B cell (primary cell): ENCODE measurements around the gene SMURF1. TPM values are rescaled to one million over a fixed set of nuclear protein-coding genes. Genes with fewer than 3 reads are reported as not detected.

Source experiments
- ATAC-seq: fragments of 200-7000 bp; cut with Tn5 transposase; one replicate; pipeline ENCODE4 v1.10.0; 2021; ENCODE audit warnings: low read depth, mild to moderate bottlenecking, moderate number of reproducible peaks, moderate library complexity
- CTCF ChIA-PET: fragments of 350-600 bp; sonication (Branson Sonifier 250); formaldehyde crosslinking; loops from one replicate; lab custom pipeline; 2021; ENCODE audit warnings: antibody characterized with exemption, inconsistent platforms; lab: Charles Lee
- POLR2A ChIA-PET: fragments of 350-600 bp; sonication (Branson Sonifier 250); formaldehyde crosslinking; loops from one replicate; lab custom pipeline; 2021; ENCODE audit warnings: antibody characterized with exemption; lab: Charles Lee
- DNase-seq: peaks from one replicate; pipeline ENCODE4 v3.0.0; 2013
- H2AFZ ChIP-seq: 2 replicates; pipeline ENCODE4 v1.6.1; 2012; ENCODE audit warnings: mild to moderate bottlenecking, low read depth, low read length; ENCODE audit not compliant: insufficient read depth, poor library complexity, severe bottlenecking
- H3K27ac ChIP-seq, 2 donors: 1 replicate in 1 of 2; 2 replicates in 1 of 2; pipeline ENCODE4 v1.5.1; 2012 to 2013; ENCODE audit warnings: low read length in 2 of 2, mild to moderate bottlenecking in 2 of 2, moderate library complexity in 1 of 2
- H3K27me3 ChIP-seq, 4 experiments: fragments of 200-600 bp in 1 of 4; sonication (generic) in 1 of 4; replicated peaks in 1 of 4; 1 replicate in 2 of 4; 2 replicates in 2 of 4; pipeline versions ENCODE4 v1.6.1 to v1.7.0; 2013 to 2016; ENCODE audit warnings: low read length in 3 of 4, mild to moderate bottlenecking in 2 of 4, mixed read lengths in 1 of 4, moderate library complexity in 1 of 4; ENCODE audit not compliant: insufficient read depth in 4 of 4, control insufficient read depth in 3 of 4; ENCODE audit errors: control extremely low read depth in 1 of 4
- H3K36me3 ChIP-seq, 2 experiments: replicated peaks in 1 of 2; 1 replicate in 1 of 2; 2 replicates in 1 of 2; pipeline versions ENCODE4 v1.6.1 to v1.7.1; 2013; ENCODE audit warnings: low read length in 1 of 2; ENCODE audit not compliant: insufficient read depth in 2 of 2, control insufficient read depth in 1 of 2; ENCODE audit errors: control extremely low read depth in 1 of 2, extremely low read depth in 1 of 2
- H3K4me1 ChIP-seq, 2 donors: fragments of 200-600 bp in 1 of 2; sonication (generic) in 1 of 2; 1 replicate in 1 of 2; 2 replicates in 1 of 2; pipeline versions ENCODE4 v1.5.1 to v1.6.1; 2013 to 2017; ENCODE audit warnings: low read length in 2 of 2; ENCODE audit not compliant: control insufficient read depth in 2 of 2, insufficient read depth in 2 of 2
- H3K4me2 ChIP-seq: replicated peaks from 2 replicates; pipeline ENCODE3; 2012; ENCODE audit warnings: mild to moderate bottlenecking, low read depth, low read length; ENCODE audit not compliant: poor library complexity, severe bottlenecking
- H3K4me3 ChIP-seq, 5 experiments: fragments of 200-600 bp in 1 of 5; sonication (generic) in 1 of 5; 1 replicate in 3 of 5; 2 replicates in 2 of 5; pipeline versions ENCODE4 v1.5.1 to v1.7.0; 2011 to 2016; ENCODE audit warnings: low read length in 4 of 5, mild to moderate bottlenecking in 4 of 5, low read depth in 2 of 5, control low read depth in 1 of 5, moderate library complexity in 1 of 5; ENCODE audit not compliant: insufficient read depth in 1 of 5; ENCODE audit errors: control extremely low read depth in 1 of 5, extremely low read depth in 1 of 5
- H3K79me2 ChIP-seq: fragments of 200-600 bp; sonication (generic); one replicate; pipeline ENCODE4 v1.6.0; 2016; ENCODE audit warnings: low read length; ENCODE audit not compliant: control insufficient read depth, insufficient read depth
- H3K9ac ChIP-seq: fragments of 200-600 bp; sonication (generic); 2 replicates; pipeline ENCODE4 v1.6.1; 2017; ENCODE audit warnings: mild to moderate bottlenecking, low read length, moderate library complexity
- H3K9me3 ChIP-seq, 3 donors: one replicate each; pipeline versions ENCODE4 v1.6.1 to v1.7.1; 2013; ENCODE audit warnings: low read length in 2 of 3; ENCODE audit not compliant: control insufficient read depth in 2 of 3, insufficient read depth in 1 of 3; ENCODE audit errors: control extremely low read depth in 1 of 3
- H4K20me1 ChIP-seq: 2 replicates; pipeline ENCODE4 v1.6.0; 2012; ENCODE audit warnings: mild to moderate bottlenecking, low read length; ENCODE audit not compliant: insufficient read depth, control insufficient read depth, poor library complexity, severe bottlenecking
- H3K27ac Mint-ChIP-seq: one replicate; pipeline ENCODE4 v1.8.0; 2021; ENCODE audit warnings: mixed read lengths
- H3K27me3 Mint-ChIP-seq: one replicate; pipeline ENCODE4 v1.8.0; 2021; ENCODE audit warnings: mixed read lengths
- H3K4me1 Mint-ChIP-seq: one replicate; pipeline ENCODE4 v1.8.0; 2021; ENCODE audit warnings: mixed read lengths
- H3K4me3 Mint-ChIP-seq: one replicate; pipeline ENCODE4 v1.8.0; 2021; ENCODE audit warnings: mixed read lengths
- H3K9me3 Mint-ChIP-seq: one replicate; pipeline ENCODE4 v1.8.0; 2022; ENCODE audit warnings: mixed read lengths; ENCODE audit not compliant: insufficient read depth
- EZH2 ChIP-seq: IDR thresholded peaks from 2 replicates; pipeline ENCODE4 v1.6.1; 2012; ENCODE audit warnings: borderline replicate concordance, low read depth, mild to moderate bottlenecking, moderate library complexity, low read length; ENCODE audit not compliant: insufficient read depth, poor library complexity, severe bottlenecking
- WGBS: methylation state at CpG from one replicate; pipeline ENCODE4 v1.1.5; 2013; ENCODE audit warnings: missing lambda C conversion rate; ENCODE audit not compliant: insufficient coverage; 5-methylcytosine and 5-hydroxymethylcytosine counted together
- intact Hi-C: fragments of 100-400 bp; cut with micrococcal nuclease; formaldehyde crosslinking; loops from one replicate; pipeline ENCODE4 v1.10.0; 2022
- polyA plus RNA-seq: library from polyadenylated mRNA; depleted of rRNA; stranded (reverse); fragments of >200 nt; gene quantifications from 2 replicates; pipeline ENCODE4 v1.2.3, GENCODE V29; 2012
- total RNA-seq, 2 donors: library from RNA; stranded (reverse); fragments of 120-200 nt in 1 of 2; gene quantifications; 1 replicate in 1 of 2; 2 replicates in 1 of 2; pipeline versions ENCODE4 v1.2.3 to v1.2.4, GENCODE V29; 2013 to 2022
- TF ChIP-seq, protein P1 (sequence below): fragments of 200-600 bp; IDR thresholded peaks from one replicate; pipeline ENCODE4 v1.8.0; 2022; ENCODE audit warnings: antibody characterized with exemption, mild to moderate bottlenecking

SMURF1 gene
- total and polyA plus RNA-seq, 2 donors (not counting 1 experiment from before 2014, with no cell fraction given) = 7.5 to 28.6 TPM

GRCh38 chr7:99027241-99027640 is 116.7 kb downstream of the SMURF1 start:
- H3K27ac Mint-ChIP-seq = no peak overlapping the region
- CTCF ChIA-PET = no interaction called here

DNA sequence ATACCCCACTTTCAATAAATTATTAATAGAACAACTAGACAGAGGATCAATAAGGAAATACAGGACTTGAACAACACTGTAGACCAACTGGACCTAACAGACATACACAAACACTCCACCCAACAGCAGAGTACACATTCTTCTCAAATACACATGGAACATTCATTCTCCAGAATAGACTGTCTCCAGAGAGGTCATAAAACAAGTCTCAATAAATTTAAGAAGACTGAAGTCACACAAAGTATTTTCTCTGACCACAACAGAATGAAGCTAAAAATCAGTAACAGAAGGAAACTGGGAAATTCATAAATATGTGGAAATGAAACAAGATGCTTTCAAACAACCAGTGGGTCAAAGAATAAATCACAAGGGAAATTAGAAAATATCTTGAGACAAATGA is 119.8 kb downstream of the SMURF1 start:
- ATAC-seq = no peak
- Histone ChIP-seq H3K4me3 (no peak overlapping the region), H3K79me2 (no peaks in the 10 kb centered on the region), H2AFZ (no peak overlapping the region), H3K27me3 (no peaks in the 10 kb centered on the region), H3K4me1 (no peaks in the 10 kb centered on the region), H3K9me3 (no peaks in the 10 kb centered on the region), H3K27ac (no peak overlapping the region), H3K9ac (no peak overlapping the region), H3K4me2 (no peak overlapping the region), H3K36me3 (peaks cover 0 to 23% of the 10 kb centered on the region in 2 experiments), H4K20me1 (peaks cover 3% of the 10 kb centered on the region)
- DNase-seq = no peak
- H3K27ac Mint-ChIP-seq = no peak overlapping the region
- CTCF ChIA-PET = interaction anchor here (0.6 to 1.3 kb wide), 2 partner anchors 289 to 371 kb away, joined by 3 to 4 read pairs; no protein-coding TSS in a partner anchor
- no peaks in the 10 kb centered on the region for H3K9me3 Mint-ChIP-seq
- no peak overlapping the region for H3K4me3 Mint-ChIP-seq
- intact Hi-C loops = no loop called here
- no peaks in the 10 kb centered on the region for H3K4me1 Mint-ChIP-seq
- POLR2A ChIA-PET = no interaction called here
- no peak for TF ChIP-seq EZH2
- TF ChIP-seq, protein P1, sequence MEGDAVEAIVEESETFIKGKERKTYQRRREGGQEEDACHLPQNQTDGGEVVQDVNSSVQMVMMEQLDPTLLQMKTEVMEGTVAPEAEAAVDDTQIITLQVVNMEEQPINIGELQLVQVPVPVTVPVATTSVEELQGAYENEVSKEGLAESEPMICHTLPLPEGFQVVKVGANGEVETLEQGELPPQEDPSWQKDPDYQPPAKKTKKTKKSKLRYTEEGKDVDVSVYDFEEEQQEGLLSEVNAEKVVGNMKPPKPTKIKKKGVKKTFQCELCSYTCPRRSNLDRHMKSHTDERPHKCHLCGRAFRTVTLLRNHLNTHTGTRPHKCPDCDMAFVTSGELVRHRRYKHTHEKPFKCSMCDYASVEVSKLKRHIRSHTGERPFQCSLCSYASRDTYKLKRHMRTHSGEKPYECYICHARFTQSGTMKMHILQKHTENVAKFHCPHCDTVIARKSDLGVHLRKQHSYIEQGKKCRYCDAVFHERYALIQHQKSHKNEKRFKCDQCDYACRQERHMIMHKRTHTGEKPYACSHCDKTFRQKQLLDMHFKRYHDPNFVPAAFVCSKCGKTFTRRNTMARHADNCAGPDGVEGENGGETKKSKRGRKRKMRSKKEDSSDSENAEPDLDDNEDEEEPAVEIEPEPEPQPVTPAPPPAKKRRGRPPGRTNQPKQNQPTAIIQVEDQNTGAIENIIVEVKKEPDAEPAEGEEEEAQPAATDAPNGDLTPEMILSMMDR = no peak
- no peaks in the 10 kb centered on the region for H3K27me3 Mint-ChIP-seq

More at GRCh38 chr7:99027241-99027640, 116.7 kb downstream of the SMURF1 start:
- ATAC-seq (no peak), DNase-seq (no peak)
- no peaks in the 10 kb centered on the region for H3K9me3 Mint-ChIP-seq
- Histone ChIP-seq H3K9me3 (no peaks in the 10 kb centered on the region), H3K4me2 (no peak overlapping the region), H3K4me1 (no peaks in the 10 kb centered on the region), H3K4me3 (no peak overlapping the region), H3K9ac (no peak overlapping the region), H3K36me3 (peaks cover 0 to 39% of the 10 kb centered on the region in 2 experiments), H3K79me2 (no peaks in the 10 kb centered on the region), H4K20me1 (no peaks in the 10 kb centered on the region), H2AFZ (no peak overlapping the region), H3K27ac (no peak overlapping the region), H3K27me3 (no peaks in the 10 kb centered on the region)
- no peaks in the 10 kb centered on the region for H3K27me3 Mint-ChIP-seq
- WGBS = 100% methylated on average over 1 of the region's 3 CpGs
- TF ChIP-seq, protein P1 = no peak
- TF ChIP-seq EZH2 = no peak
- intact Hi-C loops = no loop called here
- no peak overlapping the region for H3K4me3 Mint-ChIP-seq
- H3K4me1 Mint-ChIP-seq = no peaks in the 10 kb centered on the region
- POLR2A ChIA-PET = no interaction called here
